Naive thymus-derived CD4-positive, alpha-beta T cell (primary cell): Measurements from ENCODE around the gene SEZ6L. TPM values are rescaled to one million over a fixed set of nuclear protein-coding genes. Genes with fewer than 3 reads are reported as not detected.

ENCODE experiments used
- ATAC-seq: fragments of 150-1000 bp; cut with Tn5 transposase; 2 replicates; pipeline ENCODE4 v1.10.0; 2021; ENCODE audit warnings: mild to moderate bottlenecking, moderate library complexity
- CTCF ChIA-PET: fragments of 350-600 bp; sonication (Branson Sonifier 250); formaldehyde crosslinking; loops from one replicate; lab custom pipeline; 2021; ENCODE audit warnings: antibody characterized with exemption; lab: Charles Lee
- POLR2A ChIA-PET: fragments of 350-600 bp; sonication (Branson Sonifier 250); formaldehyde crosslinking; loops from one replicate; lab custom pipeline; 2021; ENCODE audit warnings: antibody characterized with exemption, inconsistent platforms; lab: Charles Lee
- DNase-seq, 9 donors: peaks; one replicate each; pipeline versions ENCODE4 v3.0.0 to v3.0.0-alpha.2; 2020 to 2022; ENCODE audit warnings: mixed read lengths in 1 of 9
- H3K27ac ChIP-seq: one replicate; pipeline ENCODE4 v1.7.0; 2013; ENCODE audit warnings: mild to moderate bottlenecking, low read depth, low read length, moderate library complexity
- H3K27me3 ChIP-seq, 2 donors: one replicate each; pipeline ENCODE4 v1.7.0; 2013; ENCODE audit warnings: low read length in 2 of 2, mild to moderate bottlenecking in 2 of 2, moderate library complexity in 2 of 2; ENCODE audit not compliant: control insufficient read depth in 2 of 2, insufficient read depth in 2 of 2
- H3K36me3 ChIP-seq, 3 experiments: 1 replicate in 2 of 3; 2 replicates in 1 of 3; pipeline ENCODE4 v1.7.0; 2013; ENCODE audit warnings: low read length in 3 of 3, mild to moderate bottlenecking in 3 of 3, moderate library complexity in 1 of 3; ENCODE audit not compliant: insufficient read depth in 3 of 3, control insufficient read depth in 2 of 3
- H3K4me1 ChIP-seq, 2 donors: one replicate each; pipeline ENCODE4 v1.7.0; 2013; ENCODE audit warnings: low read length in 2 of 2, mild to moderate bottlenecking in 2 of 2, moderate library complexity in 1 of 2; ENCODE audit not compliant: control insufficient read depth in 2 of 2, insufficient read depth in 2 of 2
- H3K4me3 ChIP-seq: 2 replicates; pipeline ENCODE4 v1.7.0; 2013; ENCODE audit warnings: mild to moderate bottlenecking, low read length
- H3K9me3 ChIP-seq, 3 experiments: 1 replicate in 2 of 3; 2 replicates in 1 of 3; pipeline ENCODE4 v1.7.0; 2013; ENCODE audit warnings: low read length in 3 of 3; ENCODE audit not compliant: control insufficient read depth in 2 of 3
- H3K27ac Mint-ChIP-seq, 9 donors: one replicate each; pipeline ENCODE4 v1.8.0; 2020 to 2022; ENCODE audit warnings: mixed read lengths in 9 of 9, mild to moderate bottlenecking in 8 of 9, moderate library complexity in 5 of 9, inconsistent platforms in 2 of 9
- H3K27me3 Mint-ChIP-seq, 5 donors: one replicate each; pipeline ENCODE4 v1.8.0; 2021 to 2022; ENCODE audit warnings: mixed read lengths in 5 of 5, mild to moderate bottlenecking in 1 of 5
- H3K36me3 Mint-ChIP-seq, 5 donors: one replicate each; pipeline ENCODE4 v1.8.0; 2020 to 2022; ENCODE audit warnings: mixed read lengths in 5 of 5, mild to moderate bottlenecking in 3 of 5, inconsistent platforms in 1 of 5
- H3K4me1 Mint-ChIP-seq, 7 donors: one replicate each; pipeline ENCODE4 v1.8.0; 2020 to 2022; ENCODE audit warnings: mixed read lengths in 7 of 7, mild to moderate bottlenecking in 3 of 7, inconsistent platforms in 1 of 7
- H3K4me3 Mint-ChIP-seq, 10 donors: one replicate each; pipeline ENCODE4 v1.8.0; 2020 to 2022; ENCODE audit warnings: mild to moderate bottlenecking in 10 of 10, mixed read lengths in 10 of 10, moderate library complexity in 6 of 10, inconsistent platforms in 2 of 10
- H3K9me3 Mint-ChIP-seq, 11 donors: one replicate each; pipeline ENCODE4 v1.8.0; 2020 to 2022; ENCODE audit warnings: mixed read lengths in 11 of 11, mild to moderate bottlenecking in 4 of 11, inconsistent platforms in 1 of 11, moderate library complexity in 1 of 11
- intact Hi-C, 2 donors: fragments of 100-400 bp; cut with micrococcal nuclease; formaldehyde crosslinking; loops; one replicate each; pipeline ENCODE4 v1.15.1; 2023
- polyA plus RNA-seq, 2 donors: library from polyadenylated mRNA; unstranded; fragments of 300-500 nt; fragmentation: Illumina TruSeq; gene quantifications; one replicate each; pipeline ENCODE4 v1.2.3, GENCODE V29; 2021
- total RNA-seq, 6 experiments: library from RNA in 5 of 6; stranded (reverse) in 5 of 6; gene quantifications; 1 replicate in 5 of 6; 2 replicates in 1 of 6; pipeline ENCODE4 v1.2.3 and lab custom pipeline; 2021 to 2026

The SEZ6L gene
- total and polyA plus RNA-seq, 7 experiments from 2014 or later: 0.16 to 1.4 TPM; not detected in 5

- peaks cover 18 to 64% (median 55%) of the 10 kb centered on the region in 5 donors for H3K27me3 Mint-ChIP-seq
- POLR2A ChIA-PET: no interaction called here
Measured at GRCh38 chr22:26374391-26375026, 205.2 kb downstream of the SEZ6L start.

GRCh38 chr22:26377170-26377830, 208.0 kb downstream of the SEZ6L start:
- no peaks in the 10 kb centered on the region for H3K27me3 ChIP-seq
- H3K27ac ChIP-seq: no peak overlapping the region
- DNase-seq (peak in 1 of 9 donors; percentile 3), ATAC-seq (no peak)
- no peaks in the 10 kb centered on the region for H3K36me3 ChIP-seq
- Mint-ChIP-seq H3K9me3 (peaks cover 0 to 19% (median 2%) of the 10 kb centered on the region in 11 donors), H3K4me3 (peak overlapping the region in 8 of 10 donors; percentile 2 to 36 (median 9)), H3K27ac (no peak overlapping the region), H3K4me1 (peaks cover 5 to 10% (median 7%) of the 10 kb centered on the region in 7 donors), H3K27me3 (peaks cover 35 to 61% (median 59%) of the 10 kb centered on the region in 5 donors), H3K36me3 (peaks cover 0 to 1% (median 0%) of the 10 kb centered on the region in 5 donors)
- CTCF ChIA-PET: interaction anchor here (0.6 kb wide), 1 partner anchor 15 kb away, joined by 3 read pairs; no protein-coding TSS in a partner anchor
- H3K4me1 ChIP-seq: peaks cover 0 to 5% of the 10 kb centered on the region in 2 donors
- POLR2A ChIA-PET: no interaction called here
- intact Hi-C loops: no loop called here
- peaks cover 0 to 6% (median 0%) of the 10 kb centered on the region in 3 experiments for H3K9me3 ChIP-seq
- H3K4me3 ChIP-seq: no peak overlapping the region

More at GRCh38 chr22:26374391-26375026, 205.2 kb downstream of the SEZ6L start:
- Histone ChIP-seq H3K4me3 (no peak overlapping the region), H3K27ac (no peak overlapping the region), H3K9me3 (peaks cover 0 to 6% (median 0%) of the 10 kb centered on the region in 3 experiments), H3K27me3 (no peaks in the 10 kb centered on the region), H3K36me3 (no peaks in the 10 kb centered on the region), H3K4me1 (peaks cover 0 to 5% of the 10 kb centered on the region in 2 donors)
- peaks cover 0 to 1% (median 0%) of the 10 kb centered on the region in 5 donors for H3K36me3 Mint-ChIP-seq
- no peak for ATAC-seq
- intact Hi-C loops: no loop called here
- CTCF ChIA-PET: interaction anchor here (0.6 to 1.4 kb wide), 3 partner anchors 8 to 47 kb away, joined by 3 to 6 read pairs (median 4); no protein-coding TSS in a partner anchor
- DNase-seq: no peak
- peaks cover 5 to 10% (median 7%) of the 10 kb centered on the region in 7 donors for H3K4me1 Mint-ChIP-seq
- H3K27ac Mint-ChIP-seq: no peak overlapping the region
- peaks cover 0 to 14% (median 2%) of the 10 kb centered on the region in 11 donors for H3K9me3 Mint-ChIP-seq
- no peak overlapping the region for H3K4me3 Mint-ChIP-seq

- ChIA-PET CTCF (no interaction called here), POLR2A (no interaction called here)
- Histone ChIP-seq H3K4me3 (no peak overlapping the region), H3K9me3 (peaks cover 0 to 6% (median 0%) of the 10 kb centered on the region in 3 experiments), H3K27me3 (no peaks in the 10 kb centered on the region), H3K27ac (no peak overlapping the region), H3K4me1 (peaks cover 0 to 5% of the 10 kb centered on the region in 2 donors), H3K36me3 (no peaks in the 10 kb centered on the region)
- DNase-seq: no peak
- Mint-ChIP-seq H3K36me3 (peaks cover 0 to 1% (median 0%) of the 10 kb centered on the region in 5 donors), H3K27ac (no peak overlapping the region), H3K4me3 (no peak overlapping the region), H3K4me1 (peaks cover 5 to 10% (median 7%) of the 10 kb centered on the region in 7 donors), H3K27me3 (peaks cover 43 to 65% (median 50%) of the 10 kb centered on the region in 5 donors), H3K9me3 (peaks cover 0 to 19% (median 2%) of the 10 kb centered on the region in 11 donors)
- intact Hi-C loops: no loop called here
- ATAC-seq: no peak
Measured at GRCh38 chr22:26380072-26380830, 211.0 kb downstream of the SEZ6L start.

- no peak overlapping the region for H3K4me3 Mint-ChIP-seq
- Histone ChIP-seq H3K9me3 (peaks cover 0 to 6% (median 0%) of the 10 kb centered on the region in 3 experiments), H3K27ac (no peak overlapping the region), H3K27me3 (no peaks in the 10 kb centered on the region), H3K36me3 (no peaks in the 10 kb centered on the region), H3K4me1 (no peaks in the 10 kb centered on the region), H3K4me3 (no peak overlapping the region)
- no peak overlapping the region for H3K27ac Mint-ChIP-seq
- intact Hi-C loops: no loop called here
- ATAC-seq (no peak), DNase-seq (no peak)
- POLR2A ChIA-PET: interaction anchor here (0.6 kb wide), 1 partner anchor 10 kb away, joined by 3 read pairs; no protein-coding TSS in a partner anchor
- CTCF ChIA-PET: interaction anchor here (0.7 kb wide), 2 partner anchors 81 to 228 kb away, joined by 5 to 6 read pairs; no protein-coding TSS in a partner anchor
- H3K36me3 Mint-ChIP-seq: peaks cover 0 to 1% (median 0%) of the 10 kb centered on the region in 5 donors
- peaks cover 0 to 19% (median 2%) of the 10 kb centered on the region in 11 donors for H3K9me3 Mint-ChIP-seq
- H3K27me3 Mint-ChIP-seq: peaks cover 26 to 57% (median 51%) of the 10 kb centered on the region in 5 donors
- peaks cover 0 to 1% (median under 1%) of the 10 kb centered on the region in 7 donors for H3K4me1 Mint-ChIP-seq
Measured at GRCh38 chr22:26382782-26383181, 213.5 kb downstream of the SEZ6L start.

GRCh38 chr22:26383968-26384556, 214.8 kb downstream of the SEZ6L start:
- no peak overlapping the region for H3K27ac ChIP-seq
- H3K4me1 ChIP-seq: no peaks in the 10 kb centered on the region
- intact Hi-C loops: no loop called here
- H3K27me3 ChIP-seq: no peaks in the 10 kb centered on the region
- no peak overlapping the region for H3K4me3 Mint-ChIP-seq
- no peak overlapping the region for H3K27ac Mint-ChIP-seq
- H3K36me3 Mint-ChIP-seq: no peaks in the 10 kb centered on the region
- peaks cover 0 to 9% (median 0%) of the 10 kb centered on the region in 11 donors for H3K9me3 Mint-ChIP-seq
- DNase-seq (no peak), ATAC-seq (no peak)
- no peaks in the 10 kb centered on the region for H3K4me1 Mint-ChIP-seq
- POLR2A ChIA-PET: no interaction called here
- CTCF ChIA-PET: no interaction called here
- H3K36me3 ChIP-seq: no peaks in the 10 kb centered on the region
- peaks cover 25 to 67% (median 49%) of the 10 kb centered on the region in 5 donors for H3K27me3 Mint-ChIP-seq
- no peak overlapping the region for H3K4me3 ChIP-seq
- peaks cover 0 to under 1% (median 0%) of the 10 kb centered on the region in 3 experiments for H3K9me3 ChIP-seq

- CTCF ChIA-PET: no interaction called here
- no peaks in the 10 kb centered on the region for H3K4me1 Mint-ChIP-seq
- POLR2A ChIA-PET: interaction anchor here (0.8 kb wide), 1 partner anchor 19 kb away, joined by 3 read pairs; no protein-coding TSS in a partner anchor
- no peaks in the 10 kb centered on the region for H3K9me3 ChIP-seq
- no peak overlapping the region for H3K4me3 Mint-ChIP-seq
- H3K27ac ChIP-seq: no peak overlapping the region
- H3K4me1 ChIP-seq: no peaks in the 10 kb centered on the region
- H3K9me3 Mint-ChIP-seq: no peaks in the 10 kb centered on the region
- H3K36me3 Mint-ChIP-seq: no peaks in the 10 kb centered on the region
- intact Hi-C loops: no loop called here
- no peak overlapping the region for H3K27ac Mint-ChIP-seq
- no peaks in the 10 kb centered on the region for H3K27me3 ChIP-seq
- ATAC-seq: no peak
- no peak overlapping the region for H3K4me3 ChIP-seq
- H3K27me3 Mint-ChIP-seq: peaks cover 26 to 65% (median 45%) of the 10 kb centered on the region in 5 donors
- DNase-seq: no peak
- H3K36me3 ChIP-seq: no peaks in the 10 kb centered on the region
Measured at GRCh38 chr22:26385164-26385563, 215.9 kb downstream of the SEZ6L start.
